ENCODE results near the gene WDR88. TPM values are rescaled to one million over a fixed set of nuclear protein-coding genes. Genes with fewer than 3 reads are reported as not detected.

Gene WDR88
- total and polyA plus RNA-seq, 2 of the 4 experiments (the other 2 are of a cell fraction): not detected

DNA sequence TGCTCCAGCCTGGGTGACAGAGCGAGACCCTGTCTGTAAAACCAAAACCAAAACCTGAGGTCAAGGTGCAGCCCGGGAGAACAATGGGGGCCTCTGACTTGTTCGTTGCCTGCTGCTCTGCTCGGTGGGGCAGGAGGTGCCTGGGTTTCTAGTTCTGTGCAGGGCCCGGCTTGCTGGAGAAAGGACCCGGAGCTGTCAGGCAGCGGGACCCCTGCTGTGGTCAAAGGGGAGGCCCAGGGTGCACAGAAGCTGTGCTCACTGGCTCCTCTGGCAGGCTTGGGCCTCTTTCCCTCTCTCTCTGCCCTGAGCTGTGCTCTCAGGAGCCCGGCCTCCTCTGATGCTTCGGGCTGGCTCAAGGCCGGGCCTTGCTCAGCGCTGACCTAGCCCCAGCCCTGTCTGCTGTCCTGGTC lies 65.7 kb downstream of the WDR88 start:
- H3K9ac ChIP-seq (ENCODE audit: low read depth, low read length): no peak overlapping the region
- POLR2A ChIA-PET (ENCODE audit: unreplicated experiment): no interaction called here
- no peak overlapping the region for H2BK5ac ChIP-seq (ENCODE audit: low read depth, low read length, poor library complexity, severe bottlenecking)
- H2AFZ ChIP-seq (replicated peaks; ENCODE audit: low read length, poor library complexity): no peak overlapping the region
- H4K8ac ChIP-seq (ENCODE audit: low read depth in 2 of 2, low read length in 2 of 2): no peak overlapping the region
- no peak for ATAC-seq (ENCODE audit: low read depth)
- H3K14ac ChIP-seq (replicated peaks; ENCODE audit: low read depth, low read length): no peak overlapping the region
- DNase-seq: no peak
- intact Hi-C loops (cut with micrococcal nuclease): no loop called here
- H3K27ac ChIP-seq (ENCODE audit: insufficient read depth, low read length): no peak overlapping the region
- peaks cover 3% of the 10 kb centered on the region; the same call in 1 of the 2 replicates for H3K4me1 ChIP-seq (ENCODE audit: control insufficient read depth, insufficient read depth, low read length)
- H3K23ac ChIP-seq (ENCODE audit: low read depth, low read length): no peak overlapping the region
- BruUV-seq (replicated peaks): no TSS peak
- dilution Hi-C loops (cut with HindIII; ENCODE audit: low sequenced_read_pairs, unreplicated experiment): no loop called here
- peaks cover 2% of the 10 kb centered on the region; the same call in 1 of the 2 replicates for H3K36me3 ChIP-seq (ENCODE audit: control insufficient read depth, insufficient read depth, low read length)
- CTCF ChIA-PET: no interaction called here
- no peak overlapping the region for H3K4me3 ChIP-seq (ENCODE audit: insufficient read depth, low read depth, low read length)
- in situ Hi-C loops (cut with MboI; ENCODE audit: low sequenced_read_pairs): no loop called here
- no peak overlapping the region for H3K56ac ChIP-seq (ENCODE audit: extremely low read depth, insufficient read depth, low read length)
- H2BK20ac ChIP-seq (ENCODE audit: low read depth, low read length): no peak overlapping the region
- H2AK9ac ChIP-seq (replicated peaks; ENCODE audit: low read depth, low read length, poor library complexity): no peak overlapping the region
- H3K27me3 ChIP-seq (ENCODE audit: control insufficient read depth, insufficient read depth, low read length): peaks cover 5% of the 10 kb centered on the region; the same call in 1 of the 2 replicates
- H3K9me1 ChIP-seq (ENCODE audit: insufficient read depth, low read length): no peaks in the 10 kb centered on the region
- no peak overlapping the region for H2AK5ac ChIP-seq (ENCODE audit: low read depth, low read length)
- no peak for TF ChIP-seq BHLHE40 (IDR thresholded peaks at IDR 0.05; ENCODE audit: low read depth, low read length)
- TF ChIP-seq POLR2A (IDR thresholded peaks at IDR 0.05; ENCODE audit: low read depth, low read length): no peak
- TF ChIP-seq FOS (IDR thresholded peaks at IDR 0.05; ENCODE audit: low read depth, low read length): no peak
- no peak for TF ChIP-seq MAZ (IDR thresholded peaks at IDR 0.05; ENCODE audit: borderline replicate concordance, low read depth, low read length)
- TF ChIP-seq SMC3 (IDR thresholded peaks at IDR 0.05; ENCODE audit: low read depth, low read length): no peak
- no peak for TF ChIP-seq MAFK (IDR thresholded peaks at IDR 0.05; ENCODE audit: low read depth, low read length)
- no peak for TF ChIP-seq CEBPB (IDR thresholded peaks at IDR 0.05; ENCODE audit: low read depth, low read length)
- TF ChIP-seq CHD1 (IDR thresholded peaks at IDR 0.05; ENCODE audit: low read depth, low read length): no peak
- TF ChIP-seq, protein P1, sequence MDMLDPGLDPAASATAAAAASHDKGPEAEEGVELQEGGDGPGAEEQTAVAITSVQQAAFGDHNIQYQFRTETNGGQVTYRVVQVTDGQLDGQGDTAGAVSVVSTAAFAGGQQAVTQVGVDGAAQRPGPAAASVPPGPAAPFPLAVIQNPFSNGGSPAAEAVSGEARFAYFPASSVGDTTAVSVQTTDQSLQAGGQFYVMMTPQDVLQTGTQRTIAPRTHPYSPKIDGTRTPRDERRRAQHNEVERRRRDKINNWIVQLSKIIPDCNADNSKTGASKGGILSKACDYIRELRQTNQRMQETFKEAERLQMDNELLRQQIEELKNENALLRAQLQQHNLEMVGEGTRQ (IDR thresholded peaks at IDR 0.05; ENCODE audit: low read depth, low read length): no peak
- no peak for TF ChIP-seq NFE2L2 (IDR thresholded peaks at IDR 0.05; ENCODE audit: low read depth, low read length)
- no peak for TF ChIP-seq MXI1 (IDR thresholded peaks at IDR 0.05; ENCODE audit: borderline replicate concordance, low read depth, low read length)
- TF ChIP-seq, protein P2, sequence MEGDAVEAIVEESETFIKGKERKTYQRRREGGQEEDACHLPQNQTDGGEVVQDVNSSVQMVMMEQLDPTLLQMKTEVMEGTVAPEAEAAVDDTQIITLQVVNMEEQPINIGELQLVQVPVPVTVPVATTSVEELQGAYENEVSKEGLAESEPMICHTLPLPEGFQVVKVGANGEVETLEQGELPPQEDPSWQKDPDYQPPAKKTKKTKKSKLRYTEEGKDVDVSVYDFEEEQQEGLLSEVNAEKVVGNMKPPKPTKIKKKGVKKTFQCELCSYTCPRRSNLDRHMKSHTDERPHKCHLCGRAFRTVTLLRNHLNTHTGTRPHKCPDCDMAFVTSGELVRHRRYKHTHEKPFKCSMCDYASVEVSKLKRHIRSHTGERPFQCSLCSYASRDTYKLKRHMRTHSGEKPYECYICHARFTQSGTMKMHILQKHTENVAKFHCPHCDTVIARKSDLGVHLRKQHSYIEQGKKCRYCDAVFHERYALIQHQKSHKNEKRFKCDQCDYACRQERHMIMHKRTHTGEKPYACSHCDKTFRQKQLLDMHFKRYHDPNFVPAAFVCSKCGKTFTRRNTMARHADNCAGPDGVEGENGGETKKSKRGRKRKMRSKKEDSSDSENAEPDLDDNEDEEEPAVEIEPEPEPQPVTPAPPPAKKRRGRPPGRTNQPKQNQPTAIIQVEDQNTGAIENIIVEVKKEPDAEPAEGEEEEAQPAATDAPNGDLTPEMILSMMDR (conservative IDR thresholded peaks at IDR 0.05; ENCODE audit: low read depth, low read length): no peak
- TF ChIP-seq, protein P3, sequence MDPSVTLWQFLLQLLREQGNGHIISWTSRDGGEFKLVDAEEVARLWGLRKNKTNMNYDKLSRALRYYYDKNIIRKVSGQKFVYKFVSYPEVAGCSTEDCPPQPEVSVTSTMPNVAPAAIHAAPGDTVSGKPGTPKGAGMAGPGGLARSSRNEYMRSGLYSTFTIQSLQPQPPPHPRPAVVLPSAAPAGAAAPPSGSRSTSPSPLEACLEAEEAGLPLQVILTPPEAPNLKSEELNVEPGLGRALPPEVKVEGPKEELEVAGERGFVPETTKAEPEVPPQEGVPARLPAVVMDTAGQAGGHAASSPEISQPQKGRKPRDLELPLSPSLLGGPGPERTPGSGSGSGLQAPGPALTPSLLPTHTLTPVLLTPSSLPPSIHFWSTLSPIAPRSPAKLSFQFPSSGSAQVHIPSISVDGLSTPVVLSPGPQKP (IDR thresholded peaks at IDR 0.05; ENCODE audit: borderline replicate concordance, low read depth, low read length): no peak
- no peaks in the 10 kb centered on the region for H3K9me3 ChIP-seq (ENCODE audit: control insufficient read depth, insufficient read depth, low read length)
- WGBS, 2 experiments (ENCODE audit: extremely low coverage in 2 of 2, insufficient read length in 1 of 2): 93% methylated on average over 5 of the region's 11 CpGs; no CpG with 5 or more reads in 1 of the 2 experiments
- peaks cover 0 to 13% of the 10 kb centered on the region in 2 experiments; a peak in 1 of 4 replicates for H3K79me1 ChIP-seq (ENCODE audit: low read depth in 1 of 2, low read length in 2 of 2)
- H3K4ac ChIP-seq (ENCODE audit: low read depth, low read length): no peak overlapping the region
- no peak overlapping the region for H4K5ac ChIP-seq (ENCODE audit: low read depth, low read length)
- H3K4me2 ChIP-seq (ENCODE audit: low read depth, low read length): no peak overlapping the region
- H4K91ac ChIP-seq (ENCODE audit: insufficient read depth, low read depth, low read length): no peak overlapping the region
- no peak overlapping the region for H2BK15ac ChIP-seq (ENCODE audit: low read depth, low read length)
- no peak overlapping the region for H2BK120ac ChIP-seq (ENCODE audit: low read depth, low read length)
- peaks cover 12% of the 10 kb centered on the region for H4K20me1 ChIP-seq (ENCODE audit: insufficient read depth, low read length)
- H3K18ac ChIP-seq (ENCODE audit: low read depth, low read length): no peak overlapping the region

Measured in IMR-90 (cell line).